ENCODE results near the gene PEX11A. TPM values are rescaled to one million over a fixed set of nuclear protein-coding genes. Genes with fewer than 3 reads are reported as not detected.

PEX11A gene, protein sequence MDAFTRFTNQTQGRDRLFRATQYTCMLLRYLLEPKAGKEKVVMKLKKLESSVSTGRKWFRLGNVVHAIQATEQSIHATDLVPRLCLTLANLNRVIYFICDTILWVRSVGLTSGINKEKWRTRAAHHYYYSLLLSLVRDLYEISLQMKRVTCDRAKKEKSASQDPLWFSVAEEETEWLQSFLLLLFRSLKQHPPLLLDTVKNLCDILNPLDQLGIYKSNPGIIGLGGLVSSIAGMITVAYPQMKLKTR
- total RNA-seq, result 1 to 10 TPM; 1.2 to 1.5 TPM

DNA sequence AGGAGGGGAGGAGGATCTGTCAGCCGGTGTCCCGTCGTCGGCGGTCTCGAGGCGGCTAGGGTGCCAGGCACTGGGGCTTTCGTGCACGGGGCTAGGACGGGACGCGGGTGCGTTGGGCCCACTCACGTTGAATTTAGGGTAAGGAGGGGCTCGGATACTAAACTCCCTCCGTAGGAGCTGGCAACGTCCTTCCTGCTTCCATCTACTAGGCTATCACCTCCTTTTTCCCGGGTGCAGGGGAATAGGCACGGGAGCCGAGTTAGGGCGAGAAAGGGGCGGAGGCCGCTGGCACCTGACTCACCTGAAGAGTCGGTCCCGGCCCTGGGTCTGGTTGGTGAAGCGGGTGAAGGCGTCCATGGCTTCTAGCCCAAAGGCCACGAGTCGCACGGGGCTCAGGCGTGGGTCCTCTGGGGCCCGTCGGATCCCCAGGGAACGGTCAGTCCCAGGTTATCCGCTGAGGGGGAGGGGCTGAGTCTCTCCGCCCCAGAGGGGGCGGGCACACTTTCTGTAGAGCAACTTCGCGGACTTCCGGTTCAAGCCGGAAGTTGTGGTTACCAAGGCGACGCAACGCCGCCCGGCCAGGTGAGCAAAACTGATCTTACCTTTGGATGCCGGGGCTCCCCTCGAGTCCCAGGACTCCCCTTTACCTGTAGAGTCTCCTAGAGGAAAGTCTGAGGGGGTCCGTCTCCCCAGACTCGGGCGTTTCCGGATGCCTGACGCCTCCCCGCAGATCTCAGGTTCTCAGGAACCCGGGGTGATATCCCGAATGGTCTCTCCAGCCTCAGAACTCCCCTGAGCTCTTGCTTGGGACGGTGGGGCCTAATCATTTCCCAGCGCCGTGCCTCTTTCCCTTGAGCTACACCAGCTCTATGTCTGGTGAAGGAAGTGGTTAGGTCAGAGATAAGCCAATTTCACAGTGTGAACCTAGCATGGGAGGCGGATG, at the start of gene PEX11A, which contains the start of gene WDR93:
Gene PEX11A (minus strand): TSS at position 479 of the 943 bp plus-strand sequence. CDS start 122 bp downstream, at position 357.
Gene WDR93 (plus strand): TSS at position 536 of the 943 bp plus-strand sequence. CDS start 10,936 bp downstream, outside the sequence.

DNA sequence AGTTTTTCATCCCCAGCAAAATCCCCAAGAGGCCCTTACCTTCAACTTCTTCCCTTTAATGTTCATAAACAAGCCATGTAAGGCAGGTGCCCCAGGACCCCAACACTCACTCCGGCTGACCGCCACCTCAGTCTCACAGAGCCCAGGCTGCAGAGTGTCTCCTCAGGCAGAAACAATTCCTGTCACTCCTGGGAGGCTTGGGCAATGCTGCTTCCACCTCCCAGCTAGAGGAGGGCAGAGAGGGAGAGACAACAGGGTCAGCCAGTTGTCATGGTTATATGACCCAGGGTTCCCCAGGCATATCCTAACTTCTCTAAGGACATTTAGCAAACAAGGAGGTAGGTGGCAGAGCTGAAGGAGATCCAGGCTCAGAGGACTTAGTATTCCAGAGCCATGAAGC, 11.3 kb downstream of the PEX11A start, which contains the start of gene PLIN1:
Gene PLIN1 (minus strand): TSS at position 156 of the 400 bp plus-strand sequence. CDS start 1,878 bp downstream, outside the sequence.

DNA sequence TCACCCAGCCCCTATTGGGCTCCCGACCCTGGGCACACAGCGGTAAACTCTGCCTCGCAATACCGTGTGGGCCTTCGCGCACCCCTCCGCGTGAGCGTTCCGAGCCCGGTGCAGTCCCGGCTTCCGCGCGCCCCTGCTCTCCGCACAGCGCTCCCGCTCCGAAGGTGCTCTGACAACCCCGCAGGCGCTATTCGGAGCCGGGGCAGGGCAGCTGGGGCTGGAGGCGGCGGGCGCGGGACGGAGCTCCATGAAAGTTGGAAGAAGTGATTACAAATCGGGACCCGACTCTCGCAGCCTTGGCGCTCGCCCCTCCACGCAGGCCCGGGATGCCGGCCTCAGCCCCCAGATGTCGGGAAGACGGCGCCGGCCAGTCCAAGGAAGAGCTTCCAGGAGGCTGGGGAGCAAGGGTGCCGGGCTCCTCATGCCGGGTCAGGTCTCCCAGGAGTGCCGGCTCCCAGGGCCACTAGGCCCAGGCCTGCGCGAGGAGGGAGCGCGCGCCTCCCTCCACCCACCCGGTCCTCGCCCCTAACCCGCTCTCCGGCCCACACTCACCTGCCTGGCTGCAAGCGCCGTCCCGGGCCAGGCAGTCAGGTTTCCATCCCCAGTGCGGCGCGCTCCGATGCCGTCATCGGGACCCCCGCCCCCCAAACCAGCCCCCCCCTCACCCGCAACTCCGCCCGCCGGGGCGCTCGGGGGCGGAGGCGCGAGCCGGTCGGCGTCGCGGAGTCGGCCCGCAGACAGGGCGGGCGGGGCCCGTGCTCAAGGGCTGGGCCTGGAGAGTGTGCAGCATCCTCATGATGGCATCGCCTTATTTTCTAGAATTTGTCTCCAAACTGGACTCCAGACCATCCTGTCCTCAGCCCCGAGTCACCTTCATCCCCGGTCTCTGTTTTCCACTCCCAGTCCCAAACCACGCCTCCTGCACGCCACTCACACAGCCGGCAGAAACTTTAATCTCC, 35.4 kb downstream of the PEX11A start, which contains the start of gene KIF7:
Gene KIF7 (minus strand): TSS at position 621 of the 959 bp plus-strand sequence. CDS start 2,537 bp downstream, outside the sequence.

Other genes with a start within 250 kb of the PEX11A start
- gene RHCG, start 194.2 kb downstream of the PEX11A start, total RNA-seq, result not detected
- gene TICRR, start 115.3 kb downstream of the PEX11A start, total RNA-seq, result 10 to 100 TPM; 16.1 to 17.3 TPM
- under 1 TPM; 0.07 to 0.08 TPM for gene KIF7, start 35.3 kb downstream of the PEX11A start, total RNA-seq
- gene PLIN1, start 11.4 kb downstream of the PEX11A start, total RNA-seq, result not detected
- gene WDR93, start 57 bp upstream of the PEX11A start, total RNA-seq, result not detected
- gene MESP1, start 60.5 kb upstream of the PEX11A start, total RNA-seq, result 1 to 10 TPM; 1.2 to 1.4 TPM
- gene MESP2, start 85.6 kb upstream of the PEX11A start, total RNA-seq, result not detected
- 1 to 10 TPM; 1.0 to 1.4 TPM for gene ANPEP, start 124.1 kb upstream of the PEX11A start, total RNA-seq
- 10 to 100 TPM; 21.6 to 22.1 TPM for gene AP3S2, start 203.2 kb upstream of the PEX11A start, total RNA-seq
- gene ARPIN, start 222.2 kb upstream of the PEX11A start, total RNA-seq, result not detected

Data from activated naive CD4-positive, alpha-beta T cell treated with anti-CD3 and anti-CD28 coated beads, Interleukin-2, amount 10 ng/mL, durations not matched to agents 5 hours and 36 hours (primary cell).